Measurements from ENCODE around the gene PKDREJ.

The PKDREJ gene

GRCh38 chr22:46290843-46291785, 28.0 kb upstream of the PKDREJ start:
- no peak for DNase-seq
- TF ChIP-seq, protein P1, sequence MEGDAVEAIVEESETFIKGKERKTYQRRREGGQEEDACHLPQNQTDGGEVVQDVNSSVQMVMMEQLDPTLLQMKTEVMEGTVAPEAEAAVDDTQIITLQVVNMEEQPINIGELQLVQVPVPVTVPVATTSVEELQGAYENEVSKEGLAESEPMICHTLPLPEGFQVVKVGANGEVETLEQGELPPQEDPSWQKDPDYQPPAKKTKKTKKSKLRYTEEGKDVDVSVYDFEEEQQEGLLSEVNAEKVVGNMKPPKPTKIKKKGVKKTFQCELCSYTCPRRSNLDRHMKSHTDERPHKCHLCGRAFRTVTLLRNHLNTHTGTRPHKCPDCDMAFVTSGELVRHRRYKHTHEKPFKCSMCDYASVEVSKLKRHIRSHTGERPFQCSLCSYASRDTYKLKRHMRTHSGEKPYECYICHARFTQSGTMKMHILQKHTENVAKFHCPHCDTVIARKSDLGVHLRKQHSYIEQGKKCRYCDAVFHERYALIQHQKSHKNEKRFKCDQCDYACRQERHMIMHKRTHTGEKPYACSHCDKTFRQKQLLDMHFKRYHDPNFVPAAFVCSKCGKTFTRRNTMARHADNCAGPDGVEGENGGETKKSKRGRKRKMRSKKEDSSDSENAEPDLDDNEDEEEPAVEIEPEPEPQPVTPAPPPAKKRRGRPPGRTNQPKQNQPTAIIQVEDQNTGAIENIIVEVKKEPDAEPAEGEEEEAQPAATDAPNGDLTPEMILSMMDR (IDR thresholded peaks at IDR 0.05): no peak
- H3K27me3 Mint-ChIP-seq (ENCODE audit: low read depth, poor library complexity): no peaks in the 10 kb centered on the region
- no peaks in the 10 kb centered on the region for H3K9me3 Mint-ChIP-seq
- H3K4me1 Mint-ChIP-seq: peaks cover 29% of the 10 kb centered on the region
- H3K36me3 Mint-ChIP-seq (ENCODE audit: low read depth): peaks cover 20% of the 10 kb centered on the region
- no peak overlapping the region for H3K27ac Mint-ChIP-seq
- no peak overlapping the region for H3K4me3 Mint-ChIP-seq

DNA sequence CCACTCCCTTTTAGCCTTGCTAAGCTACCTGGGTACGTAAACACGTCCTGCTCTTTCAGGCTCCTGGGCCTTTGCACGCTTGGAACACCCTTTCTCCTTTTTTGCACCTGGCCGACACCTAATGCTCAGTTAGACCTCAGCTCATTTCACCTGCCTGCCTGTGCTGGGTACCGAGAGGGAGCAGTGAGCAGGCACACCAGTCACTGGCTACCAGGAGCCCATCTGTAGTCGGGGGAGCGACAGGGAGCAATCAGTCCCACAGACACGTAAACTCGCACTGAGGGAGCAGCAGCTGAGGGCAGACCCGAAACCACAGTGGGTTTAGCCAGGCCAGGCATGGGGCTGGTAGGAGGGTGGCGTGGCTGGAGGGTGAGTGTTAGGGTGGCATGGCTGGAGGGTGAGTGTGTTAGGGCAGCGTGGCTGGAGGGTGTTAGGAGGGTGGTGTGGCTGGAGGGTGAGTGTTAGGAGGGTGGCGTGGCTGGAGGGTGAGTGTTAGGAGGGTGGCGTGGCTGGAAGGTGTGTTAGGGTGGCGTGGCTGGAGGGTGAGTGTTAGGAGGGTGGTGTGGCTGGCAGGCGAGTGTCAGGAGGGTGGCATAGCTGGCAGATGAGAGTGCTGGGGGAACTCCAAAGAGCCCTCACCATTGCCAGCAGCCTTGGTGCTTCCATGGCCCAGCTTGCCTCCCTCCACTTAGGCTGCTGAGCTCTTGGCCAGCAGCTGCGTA, 27.1 kb upstream of the PKDREJ start:
- Mint-ChIP-seq H3K36me3 (ENCODE audit: low read depth) (peaks cover 29% of the 10 kb centered on the region), H3K27me3 (ENCODE audit: low read depth, poor library complexity) (no peaks in the 10 kb centered on the region), H3K4me3 (no peak overlapping the region), H3K4me1 (peaks cover 21% of the 10 kb centered on the region), H3K27ac (no peak overlapping the region), H3K9me3 (no peaks in the 10 kb centered on the region)
- TF ChIP-seq, protein P1 (IDR thresholded peaks at IDR 0.05): no peak
- DNase-seq: no peak

DNA sequence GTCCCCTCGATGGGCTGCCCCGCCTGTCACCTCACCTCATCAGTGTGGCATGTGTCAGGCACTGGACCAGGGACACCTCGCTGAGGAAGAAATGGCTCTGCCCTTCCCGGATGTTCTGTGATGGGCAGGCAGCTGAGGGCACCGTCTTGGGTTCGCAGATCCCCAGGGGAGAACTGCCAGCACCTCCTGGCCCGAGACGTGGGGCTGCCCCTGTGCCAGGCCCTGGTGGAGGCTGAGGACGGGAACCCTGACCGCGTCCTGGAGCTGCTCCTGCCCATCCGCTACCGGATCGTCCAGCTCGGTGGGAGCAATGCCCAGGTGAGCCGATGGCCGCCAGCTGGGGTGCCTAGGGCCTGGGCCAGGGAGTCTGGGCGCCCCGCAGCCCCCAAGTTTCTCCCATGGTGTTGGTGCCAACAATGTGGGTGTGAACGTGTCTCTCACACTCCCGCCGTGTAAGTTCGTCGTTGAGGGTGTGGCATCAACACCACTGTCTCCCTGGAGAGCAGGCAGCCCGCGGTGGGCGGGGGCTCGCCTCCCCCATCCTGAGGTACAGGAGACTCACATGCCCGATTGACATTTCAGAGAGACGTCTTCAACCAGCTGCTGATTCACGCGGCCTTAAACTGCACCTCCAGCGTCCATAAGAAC, 26.2 kb upstream of the PKDREJ start:
- Mint-ChIP-seq H3K9me3 (no peaks in the 10 kb centered on the region), H3K4me1 (peaks cover 16% of the 10 kb centered on the region), H3K27me3 (ENCODE audit: low read depth, poor library complexity) (no peaks in the 10 kb centered on the region), H3K27ac (no peak overlapping the region), H3K36me3 (ENCODE audit: low read depth) (peaks cover 34% of the 10 kb centered on the region), H3K4me3 (no peak overlapping the region)
- TF ChIP-seq, protein P1 (IDR thresholded peaks at IDR 0.05): no peak
- no peak for DNase-seq

DNA sequence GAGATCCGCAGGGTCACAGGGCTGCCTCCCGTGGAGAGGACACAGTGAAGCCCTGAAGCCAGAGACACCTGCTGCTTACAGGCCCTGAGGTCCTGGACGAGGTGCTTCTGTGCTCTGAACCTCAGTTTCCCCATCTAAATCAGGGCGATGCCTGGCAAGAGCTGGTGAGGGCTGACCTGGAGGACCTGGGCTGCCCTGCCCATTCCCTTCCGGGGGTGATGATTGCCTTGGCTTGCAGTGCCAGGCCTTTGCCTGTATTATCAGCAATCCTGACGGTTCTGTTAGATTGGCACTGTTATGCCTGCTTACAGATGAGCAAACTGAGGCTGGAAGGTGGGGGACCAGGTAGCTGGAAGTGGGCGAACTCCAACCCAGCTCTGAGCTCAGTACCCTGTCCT, 25.7 kb upstream of the PKDREJ start:
- peaks cover 40% of the 10 kb centered on the region for H3K36me3 Mint-ChIP-seq (ENCODE audit: low read depth)

GRCh38 chr22:46287873-46288751, 25.0 kb upstream of the PKDREJ start:
- H3K36me3 Mint-ChIP-seq (ENCODE audit: low read depth): peaks cover 38% of the 10 kb centered on the region
- no peak overlapping the region for H3K4me3 Mint-ChIP-seq
- no peaks in the 10 kb centered on the region for H3K9me3 Mint-ChIP-seq
- DNase-seq: no peak
- TF ChIP-seq, protein P1 (IDR thresholded peaks at IDR 0.05): no peak
- H3K4me1 Mint-ChIP-seq: peaks cover 9% of the 10 kb centered on the region
- H3K27ac Mint-ChIP-seq: peak overlapping the region; percentile 60
- no peaks in the 10 kb centered on the region for H3K27me3 Mint-ChIP-seq (ENCODE audit: low read depth, poor library complexity)

More for the DNA sequence above, 25.7 kb upstream of the PKDREJ start:
- no peak overlapping the region for H3K4me3 Mint-ChIP-seq
- H3K4me1 Mint-ChIP-seq: peaks cover 16% of the 10 kb centered on the region
- no peaks in the 10 kb centered on the region for H3K27me3 Mint-ChIP-seq (ENCODE audit: low read depth, poor library complexity)
- DNase-seq: no peak
- no peaks in the 10 kb centered on the region for H3K9me3 Mint-ChIP-seq
- TF ChIP-seq, protein P1 (IDR thresholded peaks at IDR 0.05): no peak
- H3K27ac Mint-ChIP-seq: no peak overlapping the region

Measured in nephron progenitor cell (in vitro differentiated cells).